Activated naive CD8-positive, alpha-beta T cell treated with anti-CD3 and anti-CD28 coated beads, Interleukin-2, amount 10 ng/mL, durations not matched to agents 7 days and 5 days (primary cell): Measurements from ENCODE around the gene ACAP3. TPM values are rescaled to one million over a fixed set of nuclear protein-coding genes. Genes with fewer than 3 reads are reported as not detected.

Experiments
- ATAC-seq: fragments of 150-1000 bp; cut with Tn5 transposase; one replicate; pipeline ENCODE4 v1.10.0; 2021; ENCODE audit warnings: low read depth, moderate library complexity
- POLR2A ChIA-PET: fragments of 350-600 bp; sonication (Branson Sonifier 250); formaldehyde crosslinking; loops from one replicate; lab custom pipeline; 2021; ENCODE audit warnings: antibody characterized with exemption; lab: Charles Lee
- DNase-seq: peaks from one replicate; pipeline ENCODE4 v3.0.0; 2021
- H3K27ac Mint-ChIP-seq: one replicate; pipeline ENCODE4 v1.8.0; 2022; ENCODE audit warnings: mild to moderate bottlenecking, mixed read lengths
- H3K27me3 Mint-ChIP-seq: one replicate; pipeline ENCODE4 v1.8.0; 2022; ENCODE audit warnings: mild to moderate bottlenecking, moderate library complexity, mixed read lengths
- H3K36me3 Mint-ChIP-seq: one replicate; pipeline ENCODE4 v1.8.0; 2021; ENCODE audit warnings: mild to moderate bottlenecking, mixed read lengths
- H3K4me1 Mint-ChIP-seq: one replicate; pipeline ENCODE4 v1.8.0; 2021; ENCODE audit warnings: mixed read lengths
- H3K4me3 Mint-ChIP-seq: one replicate; pipeline ENCODE4 v1.8.0; 2022; ENCODE audit warnings: mild to moderate bottlenecking, moderate library complexity, mixed read lengths
- H3K9me3 Mint-ChIP-seq: one replicate; pipeline ENCODE4 v1.8.0; 2021; ENCODE audit warnings: mixed read lengths
- microRNA-seq: library from miRNA; unstranded; fragments of <30 nt; microRNA quantifications from one replicate; pipeline ENCODE4 v1.2.0, GENCODE V29; 2022
- total RNA-seq, 2 experiments: library from RNA; stranded (reverse); gene quantifications; one replicate each; pipeline ENCODE4 v1.2.3, GENCODE V29; 2021

The ACAP3 gene
- total RNA-seq, 2 experiments from 2014 or later, result 80.2 to 86.3 TPM

GRCh38 chr1:1244192-1244811 lies 63.4 kb downstream of the ACAP3 start:
- ATAC-seq (no peak), DNase-seq (no peak)
- Mint-ChIP-seq H3K4me1 (no peaks in the 10 kb centered on the region), H3K27me3 (peaks cover 2% of the 10 kb centered on the region), H3K36me3 (no peaks in the 10 kb centered on the region), H3K27ac (no peak overlapping the region), H3K4me3 (no peak overlapping the region), H3K9me3 (no peaks in the 10 kb centered on the region)
- POLR2A ChIA-PET, result no interaction called here

GRCh38 chr1:1243807-1244191 lies 63.9 kb downstream of the ACAP3 start:
- no peak for ATAC-seq
- POLR2A ChIA-PET, result no interaction called here

GRCh38 chr1:1243266-1243660 lies 64.5 kb downstream of the ACAP3 start:
- Mint-ChIP-seq H3K9me3 (no peaks in the 10 kb centered on the region), H3K27me3 (peaks cover 2% of the 10 kb centered on the region), H3K4me1 (no peaks in the 10 kb centered on the region), H3K4me3 (no peak overlapping the region), H3K36me3 (no peaks in the 10 kb centered on the region), H3K27ac (no peak overlapping the region)
- ATAC-seq (no peak), DNase-seq (no peak)
- POLR2A ChIA-PET, result interaction anchor here (0.6 to 1.1 kb wide), 2 partner anchors 11 to 18 kb away, joined by 3 to 4 read pairs; partner anchors contain the start of genes B3GALT6 and SDF4

More at GRCh38 chr1:1243807-1244191, 63.9 kb downstream of the ACAP3 start:
- Mint-ChIP-seq H3K9me3 (no peaks in the 10 kb centered on the region), H3K36me3 (no peaks in the 10 kb centered on the region), H3K4me1 (no peaks in the 10 kb centered on the region), H3K27ac (no peak overlapping the region), H3K27me3 (peaks cover 2% of the 10 kb centered on the region), H3K4me3 (no peak overlapping the region)
- no peak for DNase-seq

- DNase-seq, result no peak
- no peak for ATAC-seq
- H3K4me3 Mint-ChIP-seq, result no peak overlapping the region
- POLR2A ChIA-PET, result interaction anchor here (0.6 to 1.1 kb wide), 2 partner anchors 11 to 19 kb away, joined by 3 to 4 read pairs; partner anchors contain the start of genes B3GALT6 and SDF4
- H3K4me1 Mint-ChIP-seq, result no peaks in the 10 kb centered on the region
- H3K27me3 Mint-ChIP-seq, result peaks cover 2% of the 10 kb centered on the region
- no peaks in the 10 kb centered on the region for H3K9me3 Mint-ChIP-seq
- H3K27ac Mint-ChIP-seq, result no peak overlapping the region
- no peaks in the 10 kb centered on the region for H3K36me3 Mint-ChIP-seq
Measured at GRCh38 chr1:1242461-1243265, 65.1 kb downstream of the ACAP3 start.

Small RNA genes lying within 50 kb of the gene (microRNA-seq; reads per million reads assigned to microRNA genes)
- not detected for gene MIR6726
- gene MIR6727, result not detected
- gene MIR6808, result not detected

Other genes starting within 250 kb of the ACAP3 start
- not detected for gene RNF223, start 233.6 kb downstream of the ACAP3 start, total RNA-seq
- 10 to 100 TPM; 22.7 to 23.0 TPM for gene C1orf159, start 191.8 kb downstream of the ACAP3 start, total RNA-seq
- not detected for gene TTLL10, start 134.1 kb downstream of the ACAP3 start, total RNA-seq
- gene TNFRSF18, start 101.3 kb downstream of the ACAP3 start, total RNA-seq, result 10 to 100 TPM; 11.4 to 15.0 TPM
- 1 to 10 TPM; 2.4 to 3.1 TPM for gene TNFRSF4, start 93.8 kb downstream of the ACAP3 start, total RNA-seq
- 100 to 1,000 TPM in 1 of 2 experiments, 10 to 100 TPM in 1; 99.1 to 103 TPM for gene SDF4, start 75.9 kb downstream of the ACAP3 start, total RNA-seq
- gene B3GALT6, start 75.7 kb downstream of the ACAP3 start, total RNA-seq, result 10 to 100 TPM; 19.1 to 19.6 TPM
- 1 to 10 TPM; 2.2 to 4.4 TPM for gene C1QTNF12, start 61.2 kb downstream of the ACAP3 start, total RNA-seq
- 10 to 100 TPM; 75.7 to 78.1 TPM for gene UBE2J2, start 34.1 kb downstream of the ACAP3 start, total RNA-seq
- gene SCNN1D, start 27.5 kb downstream of the ACAP3 start, total RNA-seq, result 1 to 10 TPM; 8.0 to 8.4 TPM
- gene PUSL1, start 667 bp upstream of the ACAP3 start, total RNA-seq, result 10 to 100 TPM; 22.3 to 22.4 TPM
- gene INTS11, start 16.7 kb upstream of the ACAP3 start, total RNA-seq, result 100 to 1,000 TPM; 143 to 158 TPM
- 10 to 100 TPM; 19.3 TPM for gene CPTP, start 16.9 kb upstream of the ACAP3 start, total RNA-seq
- gene TAS1R3, start 23.4 kb upstream of the ACAP3 start, total RNA-seq, result 1 to 10 TPM; 1.2 to 1.3 TPM
- 10 to 100 TPM; 35.5 to 37.4 TPM for gene DVL1, start 41.5 kb upstream of the ACAP3 start, total RNA-seq
- gene MXRA8, start 50.6 kb upstream of the ACAP3 start, total RNA-seq, result 1 to 10 TPM in 1 of 2 experiments, under 1 TPM in 1; 0.51 to 1.2 TPM
- 10 to 100 TPM; 87.3 to 97.1 TPM for gene AURKAIP1, start 67.3 kb upstream of the ACAP3 start, total RNA-seq
- 100 to 1,000 TPM; 201 to 211 TPM for gene CCNL2, start 91.4 kb upstream of the ACAP3 start, total RNA-seq
- 100 to 1,000 TPM in 1 of 2 experiments, 10 to 100 TPM in 1; 98.6 to 101 TPM for gene MRPL20, start 99.4 kb upstream of the ACAP3 start, total RNA-seq
- gene ANKRD65, start 113.3 kb upstream of the ACAP3 start, total RNA-seq, result not detected
- under 1 TPM; 0.36 to 0.85 TPM for gene VWA1, start 127.8 kb upstream of the ACAP3 start, total RNA-seq
- 1 to 10 TPM; 1.0 to 1.7 TPM for gene ATAD3C, start 141.8 kb upstream of the ACAP3 start, total RNA-seq
- gene ATAD3B, start 163.8 kb upstream of the ACAP3 start, total RNA-seq, result 10 to 100 TPM; 35.2 to 37.9 TPM
- 10 to 100 TPM; 32.6 to 33.6 TPM for gene ATAD3A, start 204.2 kb upstream of the ACAP3 start, total RNA-seq
- gene TMEM240, start 232.7 kb upstream of the ACAP3 start, total RNA-seq, result 1 to 10 TPM; 1.2 to 1.9 TPM